Keratinocyte (primary cell): Measurements from ENCODE around the gene F8.

Experiments used
- EZH2 ChIP-seq: IDR thresholded peaks from one replicate; pipeline ENCODE4 v1.6.1; 2012; ENCODE audit warnings: inconsistent platforms, mild to moderate bottlenecking, low read length, moderate library complexity
- TF ChIP-seq, protein P1 (sequence below), 3 experiments: IDR thresholded peaks in 1 of 3; conservative IDR thresholded peaks in 1 of 3; optimal IDR thresholded peaks in 1 of 3; 2 replicates in 2 of 3; 3 replicates in 1 of 3; pipeline versions ENCODE3 to v1.5.1; 2011; ENCODE audit warnings: low read length in 3 of 3, mild to moderate bottlenecking in 3 of 3, moderate library complexity in 2 of 3, control low read depth in 1 of 3, inconsistent platforms in 1 of 3; ENCODE audit not compliant: insufficient read depth in 2 of 3; ENCODE audit errors: extremely low read depth in 1 of 3

DNA sequence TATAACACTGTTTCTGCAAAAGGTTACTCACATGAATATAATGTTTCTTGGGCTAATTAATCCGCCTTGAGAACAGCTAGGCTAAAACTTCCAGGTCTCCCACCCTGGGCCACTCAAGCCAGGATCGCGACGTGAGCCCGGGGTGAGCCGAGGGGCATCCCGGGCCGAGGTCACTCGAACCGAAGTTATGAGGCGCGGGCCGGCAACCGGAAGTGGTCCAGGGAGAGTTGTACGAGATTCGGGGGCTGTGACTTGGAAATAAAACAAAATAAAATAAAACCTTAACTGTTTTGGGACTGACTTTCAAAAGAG, 48.1 kb upstream of the F8 start:
- TF ChIP-seq, protein P1, sequence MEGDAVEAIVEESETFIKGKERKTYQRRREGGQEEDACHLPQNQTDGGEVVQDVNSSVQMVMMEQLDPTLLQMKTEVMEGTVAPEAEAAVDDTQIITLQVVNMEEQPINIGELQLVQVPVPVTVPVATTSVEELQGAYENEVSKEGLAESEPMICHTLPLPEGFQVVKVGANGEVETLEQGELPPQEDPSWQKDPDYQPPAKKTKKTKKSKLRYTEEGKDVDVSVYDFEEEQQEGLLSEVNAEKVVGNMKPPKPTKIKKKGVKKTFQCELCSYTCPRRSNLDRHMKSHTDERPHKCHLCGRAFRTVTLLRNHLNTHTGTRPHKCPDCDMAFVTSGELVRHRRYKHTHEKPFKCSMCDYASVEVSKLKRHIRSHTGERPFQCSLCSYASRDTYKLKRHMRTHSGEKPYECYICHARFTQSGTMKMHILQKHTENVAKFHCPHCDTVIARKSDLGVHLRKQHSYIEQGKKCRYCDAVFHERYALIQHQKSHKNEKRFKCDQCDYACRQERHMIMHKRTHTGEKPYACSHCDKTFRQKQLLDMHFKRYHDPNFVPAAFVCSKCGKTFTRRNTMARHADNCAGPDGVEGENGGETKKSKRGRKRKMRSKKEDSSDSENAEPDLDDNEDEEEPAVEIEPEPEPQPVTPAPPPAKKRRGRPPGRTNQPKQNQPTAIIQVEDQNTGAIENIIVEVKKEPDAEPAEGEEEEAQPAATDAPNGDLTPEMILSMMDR (optimal IDR thresholded peaks at IDR 0.05 in 1 of 3, IDR thresholded peaks at IDR 0.05 in 1 of 3, conservative IDR thresholded peaks at IDR 0.05 in 1 of 3; ENCODE audit: extremely low read depth in 1 of 3, insufficient read depth in 2 of 3, low read length in 3 of 3) = no peak
- no peak for TF ChIP-seq EZH2
